ENCODE data around the gene GGTLC2. TPM values are rescaled to one million over a fixed set of nuclear protein-coding genes. Genes with fewer than 3 reads are reported as not detected.
"Not testable (repeated sequence)": the region's sequence is repeated elsewhere in the genome, so short reads cannot be mapped to it uniquely, and the experiment has no call there.

GGTLC2 gene
- total RNA-seq, 1 donor from 2014 or later, result not detected

DNA sequence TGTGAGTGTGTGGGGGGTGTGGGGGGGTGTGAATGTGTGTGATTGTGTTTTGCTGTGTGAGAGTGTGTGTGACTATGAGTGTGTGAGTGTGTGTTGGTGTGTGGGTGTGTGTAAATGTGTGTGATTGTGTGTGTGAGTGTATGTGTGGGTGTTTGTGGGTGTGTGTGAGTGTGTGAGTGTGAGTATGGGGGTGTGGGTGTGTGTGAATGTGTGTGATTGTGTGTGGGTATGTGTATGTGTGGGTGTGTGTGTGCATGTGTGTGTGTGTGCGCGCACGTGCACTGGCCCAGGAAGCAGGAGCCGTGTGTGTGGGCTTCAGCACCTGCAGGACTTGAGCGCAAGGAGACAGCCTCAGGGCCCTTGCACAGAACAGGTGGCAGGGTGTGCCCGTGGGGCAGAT is 8.2 kb downstream of the GGTLC2 start:
- not testable (repeated sequence) for H3K4me3 ChIP-seq (ENCODE audit: low read depth, low read length); DNase-seq (ENCODE audit: low read depth)

- DNase-seq (ENCODE audit: low read depth); H3K4me3 ChIP-seq (ENCODE audit: low read depth, low read length): not testable (repeated sequence)
Observed at GRCh38 chr22:22653677-22654381, 9.4 kb downstream of the GGTLC2 start.

GRCh38 chr22:22655452-22656290 is 11.3 kb downstream of the GGTLC2 start:
- DNase-seq (ENCODE audit: low read depth), result no peak
- no peak for TF ChIP-seq CTCF (conservative IDR thresholded peaks at IDR 0.05; ENCODE audit: low read depth, low read length)

DNA sequence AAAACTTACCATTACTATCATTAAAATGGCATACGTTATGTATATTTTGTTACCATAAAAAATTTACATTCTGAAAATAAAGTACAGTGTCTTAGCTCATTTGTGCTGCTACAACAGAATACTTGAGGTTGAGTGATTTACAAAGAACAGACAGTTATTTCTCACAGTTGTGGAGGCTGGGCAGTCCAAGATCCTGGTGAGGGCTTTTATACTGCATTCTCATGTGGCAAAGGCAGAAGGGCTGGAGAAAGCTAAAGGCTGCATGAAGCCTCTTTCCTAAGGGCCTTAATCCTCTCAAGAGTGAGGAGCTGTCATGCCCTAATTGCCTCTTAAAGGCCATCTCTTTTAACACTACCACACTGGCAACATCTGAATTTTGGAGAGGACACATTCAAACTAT is 13.3 kb downstream of the GGTLC2 start:
- DNase-seq (ENCODE audit: low read depth), result no peak
- no peak for TF ChIP-seq CTCF (conservative IDR thresholded peaks at IDR 0.05; ENCODE audit: low read depth, low read length)

More at GRCh38 chr22:22655452-22656290, 11.3 kb downstream of the GGTLC2 start:
- no peak overlapping the region for H3K4me3 ChIP-seq (ENCODE audit: low read depth, low read length)

DNA sequence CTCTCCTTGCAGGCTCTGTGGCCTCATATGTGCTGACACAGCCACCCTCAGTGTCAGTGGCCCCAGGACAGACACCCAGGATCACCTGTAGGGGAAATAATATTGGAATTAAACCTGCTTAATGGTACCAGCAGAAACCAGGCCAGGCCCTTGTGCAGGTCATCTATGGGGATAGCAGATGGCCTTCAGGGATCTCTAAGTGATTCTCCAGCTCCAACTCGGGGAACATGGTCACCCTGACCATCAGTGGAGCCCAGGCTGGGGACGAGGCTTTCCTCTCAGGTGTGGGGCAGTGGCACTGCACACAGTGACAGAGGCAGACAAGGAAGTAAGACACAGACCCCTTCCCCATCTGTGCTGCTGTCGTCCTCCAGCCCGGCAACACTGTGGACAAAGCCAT is 16.9 kb downstream of the GGTLC2 start:
- no peak for TF ChIP-seq CTCF (conservative IDR thresholded peaks at IDR 0.05; ENCODE audit: low read depth, low read length)
- H3K4me3 ChIP-seq (ENCODE audit: low read depth, low read length), result no peak overlapping the region
- DNase-seq (ENCODE audit: low read depth), result no peak

More for the DNA sequence above, 13.3 kb downstream of the GGTLC2 start:
- H3K4me3 ChIP-seq (ENCODE audit: low read depth, low read length), result no peak overlapping the region

GRCh38 chr22:22662095-22662494 is 17.7 kb downstream of the GGTLC2 start:
- DNase-seq (ENCODE audit: low read depth), result no peak
- TF ChIP-seq CTCF (conservative IDR thresholded peaks at IDR 0.05; ENCODE audit: low read depth, low read length), result no peak
- H3K4me3 ChIP-seq (ENCODE audit: low read depth, low read length), result no peak overlapping the region

DNA sequence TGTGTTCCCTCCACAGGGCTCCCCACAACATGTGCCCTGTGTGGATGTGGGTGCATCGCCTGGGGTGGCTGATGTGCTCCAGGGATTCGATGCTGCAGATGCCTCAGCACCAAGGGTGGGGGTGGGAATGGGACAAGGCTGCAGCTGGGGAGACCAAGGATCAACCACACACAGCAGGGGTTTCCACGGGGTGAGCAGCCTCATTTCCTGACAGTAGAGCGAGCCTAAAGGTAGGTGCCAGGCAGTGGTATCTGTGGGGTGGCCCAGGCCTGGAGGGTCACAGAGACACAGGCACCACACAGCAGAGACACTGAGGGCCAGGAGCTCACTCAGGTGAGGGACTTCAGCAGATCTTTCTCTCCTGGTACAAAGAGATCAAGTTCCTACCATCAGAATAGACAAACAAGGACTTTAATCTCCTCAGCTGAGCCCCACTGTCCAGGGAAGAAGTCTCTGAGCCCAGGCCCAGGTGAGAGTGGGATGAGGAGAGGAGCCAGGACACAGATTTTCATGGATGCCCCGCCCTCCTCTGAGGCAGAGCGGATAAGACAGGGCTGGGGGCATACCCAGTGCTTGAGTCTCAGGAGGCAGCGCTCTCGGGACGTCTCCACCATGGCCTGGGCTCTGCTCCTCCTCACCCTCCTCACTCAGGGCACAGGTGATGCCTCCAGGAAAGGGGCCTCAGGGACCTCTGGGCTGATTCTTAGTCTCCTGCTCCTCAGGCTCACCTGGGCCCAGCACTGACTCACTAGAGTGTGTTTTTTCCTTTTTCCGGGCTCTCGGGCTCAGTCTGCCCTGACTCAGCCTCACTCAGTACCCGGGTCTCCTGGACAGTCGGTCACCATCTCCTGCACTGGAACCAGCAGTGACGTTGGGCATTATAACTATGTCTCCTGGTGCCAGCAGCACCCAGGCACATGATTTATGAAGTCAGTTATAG is 19.7 kb downstream of the GGTLC2 start:
- no peak for TF ChIP-seq CTCF (conservative IDR thresholded peaks at IDR 0.05; ENCODE audit: low read depth, low read length)
- no peak for DNase-seq (ENCODE audit: low read depth)
- no peak overlapping the region for H3K4me3 ChIP-seq (ENCODE audit: low read depth, low read length)

All from epithelial cell of proximal tubule (primary cell).